Stimulated activated CD4-positive, alpha-beta T cell treated with anti-CD3 and anti-CD28 coated beads, Interleukin-1b, Interleukin-23, amount 100 ng/mL, for 48 hours (primary cell): ENCODE results near the gene EIF2S3B.

Experiments used
- DNase-seq: peaks from one replicate; pipeline ENCODE4 v3.0.0-alpha.2; 2020

The EIF2S3B gene

DNA sequence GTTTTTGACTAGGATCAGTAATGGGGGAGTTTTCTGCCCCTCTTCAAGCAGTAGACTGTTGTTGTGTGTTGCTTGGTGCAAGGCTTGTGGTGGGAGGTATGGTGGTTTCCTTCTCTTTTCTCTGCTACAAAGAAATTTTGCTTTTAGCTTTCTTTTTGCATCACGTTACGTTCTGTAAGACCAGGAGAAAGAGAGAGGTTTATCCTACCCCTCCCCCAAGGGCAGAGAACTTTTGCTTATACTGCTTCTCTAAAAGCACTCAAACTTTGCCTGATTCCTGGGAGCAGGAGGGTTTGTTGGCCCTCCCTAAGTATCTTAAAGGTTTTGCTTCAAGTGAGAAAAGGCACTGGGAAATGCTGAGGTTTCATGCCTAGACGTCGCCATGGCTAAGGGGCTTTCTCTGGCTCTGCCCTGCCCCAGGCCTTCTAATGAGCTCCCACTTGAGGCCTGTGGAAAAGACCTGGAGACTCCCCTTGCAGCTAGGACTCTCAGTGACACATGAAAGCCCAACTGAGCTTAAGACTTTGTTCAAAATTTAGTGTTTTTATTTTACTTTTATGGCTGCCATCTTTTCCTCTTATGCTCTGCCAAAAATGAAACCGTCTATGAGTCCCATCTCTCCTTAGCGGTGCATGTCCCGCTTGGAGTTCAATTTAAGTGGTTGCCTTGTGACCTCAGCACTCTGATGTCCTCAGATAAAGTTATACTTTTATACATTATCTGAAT is 49.2 kb downstream of the EIF2S3B start:
- DNase-seq: no peak

DNA sequence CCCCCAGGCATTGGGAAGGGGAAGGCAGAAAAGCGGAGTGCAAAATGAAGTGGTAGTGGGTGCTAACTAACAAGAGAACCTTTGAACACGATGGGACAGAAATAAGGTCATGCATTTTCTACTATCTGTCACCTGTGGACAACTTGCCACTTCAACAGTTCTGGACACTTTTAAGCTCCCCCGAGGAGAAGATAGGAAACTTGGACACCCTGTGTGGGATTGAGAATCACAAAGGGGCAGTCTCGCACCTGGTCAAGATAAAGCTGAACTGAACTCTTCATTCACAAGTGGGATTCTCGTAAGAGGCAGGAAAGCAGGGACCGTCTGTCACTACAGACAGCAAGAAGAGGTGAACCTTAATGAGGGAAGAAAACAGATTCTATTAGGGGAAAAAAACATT is 51.6 kb downstream of the EIF2S3B start:
- no peak for DNase-seq

DNA sequence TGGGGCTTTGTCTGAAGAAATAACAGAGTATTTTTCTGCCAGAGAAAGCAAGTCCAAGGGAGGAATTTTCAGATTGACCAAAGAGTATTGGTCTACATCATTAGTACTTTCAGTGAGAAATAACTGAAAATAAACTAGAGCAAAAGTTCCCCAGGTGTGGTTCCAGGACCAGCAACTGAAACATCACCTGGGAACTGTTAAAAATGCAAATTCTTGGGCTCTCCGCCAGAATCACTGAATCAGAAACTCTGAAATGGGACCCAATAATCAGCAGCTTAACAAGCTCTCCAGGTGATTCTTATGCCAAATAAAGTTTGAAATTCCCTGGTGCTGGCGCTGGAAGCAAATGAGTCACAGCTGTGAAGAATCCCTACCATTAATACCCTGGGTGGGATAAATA is 52.1 kb downstream of the EIF2S3B start:
- DNase-seq: no peak
